Measurements from ENCODE around the gene NANS.
"Not testable (repeated sequence)": the region's sequence is repeated elsewhere in the genome, so short reads cannot be mapped to it uniquely, and the experiment has no call there.

Gene NANS

DNA sequence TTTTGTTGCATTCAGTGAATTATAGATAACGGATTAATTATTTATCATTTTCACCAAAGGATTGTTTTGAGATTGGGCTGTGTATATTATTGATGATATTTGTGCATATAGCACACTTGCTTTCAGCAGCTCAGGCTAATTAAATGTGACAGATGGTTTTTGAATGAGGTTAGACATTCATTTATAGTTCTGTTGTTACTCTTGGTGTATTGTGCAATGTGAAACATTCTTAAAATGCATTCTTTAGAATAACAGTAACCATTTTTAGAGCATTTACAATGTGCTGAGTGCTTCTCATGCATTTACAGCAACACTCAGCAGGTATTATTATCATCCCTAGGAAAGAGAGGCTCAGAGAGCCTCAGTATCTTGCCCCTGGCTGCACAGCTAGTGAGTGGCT, 23.8 kb downstream of the NANS start:
- DNase-seq: no peak

DNA sequence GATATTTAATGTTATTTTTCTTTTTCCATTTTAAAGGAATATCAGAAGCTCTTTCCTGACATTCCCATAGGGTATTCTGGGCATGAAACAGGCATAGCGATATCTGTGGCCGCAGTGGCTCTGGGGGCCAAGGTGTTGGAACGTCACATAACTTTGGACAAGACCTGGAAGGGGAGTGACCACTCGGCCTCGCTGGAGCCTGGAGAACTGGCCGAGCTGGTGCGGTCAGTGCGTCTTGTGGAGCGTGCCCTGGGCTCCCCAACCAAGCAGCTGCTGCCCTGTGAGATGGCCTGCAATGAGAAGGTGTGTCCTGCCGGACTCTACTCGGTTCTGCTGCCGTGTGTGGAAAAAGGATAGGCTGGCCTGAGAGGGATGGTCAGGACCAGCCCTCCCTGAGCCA, 24.2 kb downstream of the NANS start:
- DNase-seq: no peak

DNA sequence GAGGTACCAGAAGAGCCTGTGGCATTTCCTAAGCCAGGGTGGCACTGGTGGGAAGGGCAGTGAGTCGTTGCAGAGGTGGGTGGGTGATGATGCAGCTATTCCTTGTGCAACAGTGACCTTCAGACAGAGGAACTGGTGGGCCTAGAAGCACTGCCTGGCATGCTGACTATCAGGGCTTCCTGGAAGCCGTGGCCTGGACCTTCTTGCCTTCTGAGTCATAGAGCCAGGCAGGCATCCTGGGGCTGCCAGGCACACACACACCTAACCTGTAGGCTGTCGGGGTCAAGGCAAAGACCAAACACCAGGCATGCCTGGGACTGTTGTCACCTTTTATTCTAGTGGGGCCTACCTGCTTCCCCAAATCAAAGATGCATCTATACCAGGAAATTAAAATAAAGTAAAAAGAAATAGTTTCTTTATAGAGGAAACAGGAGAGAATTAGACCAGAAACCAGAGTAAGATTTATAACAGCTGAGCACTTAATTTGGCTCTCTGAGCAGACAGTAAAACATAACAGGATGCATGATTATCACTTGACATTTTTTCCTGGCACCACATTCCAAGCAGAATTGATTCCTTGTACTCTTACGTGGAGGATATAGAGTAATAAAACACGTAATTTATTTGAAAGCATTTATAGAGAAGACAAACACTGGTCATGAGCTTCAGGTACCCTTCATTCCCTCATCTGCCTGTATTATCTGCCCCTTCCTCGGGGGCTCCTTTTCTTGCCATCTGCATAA, 25.1 kb downstream of the NANS start:
- no peak for DNase-seq

DNA sequence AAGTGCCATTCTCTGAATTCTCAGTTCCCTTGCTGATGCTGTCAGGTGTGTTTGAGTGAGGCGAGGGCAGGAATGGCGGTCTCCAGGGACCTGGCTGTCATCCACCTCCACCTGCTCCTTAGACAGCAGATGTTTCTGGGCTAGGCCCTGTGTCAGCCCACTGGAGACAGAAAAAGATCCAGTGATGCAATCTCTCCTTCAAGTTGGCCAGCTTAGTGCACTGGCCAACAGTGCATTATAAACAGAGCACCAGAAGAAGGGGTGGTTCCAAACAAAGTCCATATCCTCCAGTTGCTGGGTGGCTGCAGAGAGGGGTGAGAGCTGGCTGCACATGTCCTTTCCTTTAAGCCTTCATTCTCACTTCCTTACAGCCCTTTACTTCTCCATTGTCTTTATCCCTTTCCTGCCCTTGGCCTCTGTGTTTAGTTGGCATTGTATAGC, 26.5 kb downstream of the NANS start:
- DNase-seq: no peak

DNA sequence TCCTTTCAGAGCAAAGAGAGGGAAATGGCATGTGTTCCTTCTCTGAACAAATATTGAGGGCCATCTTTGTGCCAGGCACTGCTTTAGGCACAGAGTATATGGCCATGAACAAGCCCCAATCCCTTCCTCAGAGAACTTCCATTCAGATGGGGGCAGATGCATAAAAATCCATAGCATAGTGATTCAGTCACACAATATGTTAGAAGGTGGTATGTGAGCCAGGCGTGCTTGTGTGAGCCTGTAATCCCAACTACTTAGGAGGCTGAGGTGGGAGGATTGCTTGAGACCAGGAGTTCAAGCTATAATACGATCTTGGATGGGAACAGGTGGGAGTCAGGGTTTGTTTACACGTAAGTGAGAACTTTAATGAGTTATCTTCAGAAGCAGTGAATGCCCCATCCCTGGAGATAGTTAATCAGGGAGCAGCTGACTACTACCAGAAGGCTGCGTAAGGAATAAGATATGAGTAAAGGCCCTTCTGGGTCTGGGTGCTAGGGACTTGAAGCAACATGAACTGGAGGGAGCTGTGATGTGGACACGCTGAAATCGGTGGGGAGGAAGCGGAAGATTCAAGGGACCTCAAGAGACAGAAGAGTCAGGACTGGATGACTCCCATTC, 27.1 kb downstream of the NANS start:
- DNase-seq: no peak

DNA sequence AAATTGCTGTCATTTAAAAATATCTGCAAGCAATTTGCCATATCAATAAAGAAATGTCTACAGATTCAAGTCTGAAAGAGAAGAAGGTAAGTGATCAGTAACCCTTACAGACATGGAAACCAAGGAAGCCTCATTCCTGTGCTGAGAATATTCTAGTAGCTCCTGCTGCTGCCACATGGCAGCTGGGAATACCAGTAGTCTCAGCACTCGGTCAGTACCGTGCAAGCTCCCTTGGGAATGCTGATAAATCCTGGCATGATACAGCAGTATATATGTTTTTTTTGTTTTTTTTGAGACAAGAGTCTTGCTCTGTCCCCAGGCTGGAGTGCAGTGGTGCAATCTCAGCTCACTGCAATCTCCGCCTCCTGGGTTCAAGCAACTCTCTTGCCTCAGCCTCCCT, 27.9 kb downstream of the NANS start:
- DNase-seq: no peak

DNA sequence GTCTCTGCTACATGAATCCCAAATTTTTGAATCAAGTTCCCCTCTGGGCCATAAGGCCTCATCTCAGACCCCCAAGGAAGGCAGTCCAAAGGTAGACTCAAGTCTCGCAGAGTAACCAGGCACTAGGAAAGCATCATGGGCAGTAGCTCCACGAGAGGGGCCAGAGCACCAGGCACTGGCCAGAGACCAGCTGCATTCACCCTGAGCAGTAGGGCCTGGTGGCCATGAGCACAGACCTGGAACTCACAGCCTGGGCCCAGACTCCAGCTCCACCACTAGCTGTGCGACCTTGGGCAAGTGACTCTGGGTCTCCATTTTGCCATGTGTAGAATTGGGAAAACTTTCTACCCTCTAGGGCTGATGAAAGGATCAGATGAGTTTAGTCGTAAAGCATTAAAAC, 28.5 kb downstream of the NANS start:
- DNase-seq: no peak

DNA sequence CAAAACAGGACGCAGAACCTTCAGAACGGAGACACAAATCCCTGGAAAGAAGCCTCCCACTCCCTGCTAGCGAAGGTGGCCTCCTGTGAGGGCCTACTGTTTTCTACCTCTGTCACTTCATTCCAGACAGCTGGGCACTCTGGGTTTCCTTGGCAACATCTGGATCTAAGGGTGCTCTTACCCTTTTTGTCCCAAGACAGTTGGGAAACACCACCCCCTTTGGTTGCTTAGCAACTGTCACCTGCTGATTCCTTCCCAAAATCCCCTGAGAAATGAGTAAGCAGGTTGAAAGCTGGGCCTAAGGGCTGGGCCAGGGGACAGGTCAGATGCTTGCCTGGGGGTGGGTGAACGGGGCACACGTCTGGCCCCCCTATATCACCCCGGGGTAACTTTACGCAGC, 29.4 kb downstream of the NANS start:
- DNase-seq: no peak

DNA sequence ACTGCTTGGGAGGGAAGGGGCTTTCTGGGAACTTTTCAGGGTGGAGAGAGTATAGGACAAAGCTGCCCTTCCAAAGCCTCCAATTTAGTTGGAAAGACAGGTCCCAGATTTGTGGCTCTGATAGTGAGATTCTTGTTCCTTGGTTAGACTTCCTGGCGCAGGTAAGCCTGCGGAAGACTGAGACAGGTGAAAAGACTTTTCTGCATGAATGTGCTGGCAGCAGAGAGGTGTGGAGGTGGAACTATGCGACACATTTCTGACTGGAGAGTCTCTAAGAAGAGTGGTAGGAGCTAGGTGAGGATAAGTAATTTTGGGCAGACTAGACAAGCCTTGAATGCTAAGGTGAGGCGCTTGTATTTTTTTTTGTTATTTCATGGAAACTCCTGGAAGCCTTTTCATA, 29.9 kb downstream of the NANS start:
- no peak for DNase-seq

DNA sequence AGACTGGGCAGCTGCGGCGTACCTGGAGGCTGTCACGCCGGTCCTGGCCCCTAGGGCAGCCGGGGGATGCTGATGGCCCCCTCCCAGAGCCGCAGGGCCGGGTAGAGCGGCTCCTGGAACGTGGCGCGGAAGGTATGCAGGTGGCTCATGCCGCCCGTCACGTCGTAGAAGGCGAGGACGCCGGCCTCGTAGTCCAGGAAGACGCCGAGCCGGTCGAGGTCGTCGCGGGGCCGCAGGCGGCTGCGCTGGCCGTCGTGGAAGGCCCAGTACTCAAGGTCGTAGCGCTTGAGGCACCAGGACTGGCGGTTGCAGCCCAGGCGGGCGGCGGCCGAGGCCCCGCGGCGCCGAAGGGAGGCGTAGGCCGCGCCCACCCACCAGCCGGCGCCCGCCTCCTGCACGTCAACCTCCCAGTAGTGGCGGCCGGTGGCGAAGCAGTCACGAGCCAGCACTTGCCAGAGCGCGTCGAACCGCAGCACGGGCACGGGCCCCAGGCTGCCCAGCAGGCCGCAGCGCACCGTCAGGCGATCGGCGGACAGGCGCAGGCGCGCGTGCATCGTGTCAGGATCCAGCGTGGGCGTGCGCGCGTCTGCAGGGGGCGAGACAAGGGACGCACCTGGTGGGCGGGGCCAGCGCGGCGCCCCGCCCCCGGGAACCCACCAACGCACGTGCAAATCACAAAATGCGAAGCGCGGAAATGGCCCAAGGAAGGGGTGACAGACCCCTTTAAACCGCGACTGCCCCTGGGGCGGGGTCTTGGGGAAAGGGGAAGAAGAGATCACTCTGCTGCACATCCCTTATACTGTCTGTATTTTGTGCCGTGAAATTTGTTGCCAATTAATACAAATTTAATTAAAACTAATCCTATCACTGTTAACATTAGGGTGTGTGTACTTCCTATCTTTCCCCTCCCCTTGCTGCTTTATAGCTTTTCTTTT, 31.2 kb downstream of the NANS start:
- no peak for DNase-seq

DNA sequence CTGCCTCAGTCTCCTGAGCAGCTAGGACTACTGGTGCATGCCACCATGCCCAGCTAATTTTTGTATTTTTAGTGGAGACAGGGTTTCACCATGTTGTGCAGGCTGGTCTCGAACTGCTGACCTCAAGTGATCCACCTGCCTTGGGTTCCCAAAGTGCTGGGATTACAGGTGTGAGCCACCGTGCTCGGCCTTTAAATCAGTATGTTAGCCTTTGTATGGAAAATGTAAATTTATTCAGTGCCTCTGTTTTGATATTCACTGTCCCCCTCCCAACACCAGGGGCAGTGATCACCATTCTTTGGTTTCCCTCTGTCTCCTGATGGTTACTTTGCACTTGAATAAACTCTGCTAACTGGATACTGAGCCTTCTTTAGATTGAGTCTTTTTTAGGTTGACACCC, 34.1 kb downstream of the NANS start:
- not testable (repeated sequence) for DNase-seq

DNA sequence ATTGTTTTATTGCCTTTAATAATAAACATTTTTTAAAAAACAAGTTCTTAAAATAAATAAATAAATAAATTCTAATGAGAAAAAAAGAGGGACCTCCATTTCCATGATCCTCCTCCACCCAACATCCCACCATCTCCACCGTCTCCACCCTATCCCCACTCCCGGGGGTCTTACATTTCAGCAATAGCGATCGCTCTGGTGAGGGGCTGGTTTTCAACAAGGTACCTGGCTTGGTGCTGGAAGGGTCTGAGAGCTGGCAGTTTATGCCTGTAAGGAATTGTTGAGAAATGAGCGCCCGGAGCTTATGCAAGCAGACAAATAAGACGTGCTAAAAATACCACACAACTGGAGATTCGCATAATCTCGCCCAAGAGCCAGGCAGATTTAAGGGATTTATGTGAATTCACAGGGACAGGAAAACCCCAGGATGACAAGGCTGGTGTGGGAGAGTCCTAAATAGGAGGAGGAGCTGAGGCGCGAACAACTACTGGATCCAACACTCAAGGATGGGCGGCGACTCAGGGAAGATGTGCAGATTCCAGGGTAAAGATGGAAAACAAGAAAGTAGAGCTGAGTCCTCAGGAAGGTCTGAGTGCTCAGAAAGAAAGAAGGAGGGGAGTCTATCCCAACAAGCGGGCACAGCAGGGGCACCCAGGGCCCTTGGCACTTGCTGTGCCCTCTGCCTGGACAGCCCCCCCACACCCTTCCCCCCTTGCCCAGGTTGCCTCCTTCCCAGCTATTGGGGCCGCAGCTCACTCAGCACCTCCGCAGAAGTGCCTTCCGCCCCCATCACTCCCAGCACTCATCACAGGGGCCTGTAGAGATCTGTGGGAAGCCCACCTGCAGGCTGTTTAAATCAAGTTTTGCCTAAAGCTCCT, 35.4 kb downstream of the NANS start:
- DNase-seq: no peak

DNA sequence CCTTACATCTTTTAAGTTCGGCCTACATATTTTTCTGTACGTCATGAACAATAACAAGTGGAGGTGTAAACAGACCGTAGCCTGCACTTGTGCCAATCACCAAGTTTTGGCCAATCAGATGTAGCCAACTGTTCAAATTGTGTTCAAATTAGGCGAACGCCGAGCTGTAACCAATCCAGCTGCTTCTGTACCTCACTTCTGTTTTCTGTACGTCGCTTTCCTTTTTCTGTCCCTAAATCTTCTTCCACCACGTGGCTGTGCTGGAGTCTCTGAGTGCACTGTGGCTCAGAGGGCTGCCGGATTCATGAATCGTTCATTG, 36.0 kb downstream of the NANS start:
- DNase-seq: no peak

DNA sequence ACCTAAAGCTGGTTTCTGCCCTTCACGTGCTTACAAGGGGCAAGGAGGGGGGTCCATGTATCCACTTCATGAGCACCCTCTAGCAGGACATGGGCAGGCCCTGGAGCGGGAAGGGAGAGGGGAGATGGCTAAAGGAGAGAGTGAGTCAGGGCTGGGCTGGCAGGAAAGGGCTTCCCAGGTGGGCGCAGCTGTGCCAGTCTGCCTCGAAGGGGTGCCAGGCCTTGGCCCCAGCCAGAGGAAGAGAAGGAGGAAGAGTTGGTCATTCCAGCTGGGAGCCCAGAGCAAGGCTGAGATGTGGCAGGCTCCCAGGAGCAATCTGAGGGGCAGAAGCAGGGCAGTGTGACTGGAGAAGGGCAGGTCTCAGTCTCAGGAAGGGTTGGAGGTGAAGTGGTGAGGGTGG, 37.8 kb downstream of the NANS start:
- no peak for DNase-seq

DNA sequence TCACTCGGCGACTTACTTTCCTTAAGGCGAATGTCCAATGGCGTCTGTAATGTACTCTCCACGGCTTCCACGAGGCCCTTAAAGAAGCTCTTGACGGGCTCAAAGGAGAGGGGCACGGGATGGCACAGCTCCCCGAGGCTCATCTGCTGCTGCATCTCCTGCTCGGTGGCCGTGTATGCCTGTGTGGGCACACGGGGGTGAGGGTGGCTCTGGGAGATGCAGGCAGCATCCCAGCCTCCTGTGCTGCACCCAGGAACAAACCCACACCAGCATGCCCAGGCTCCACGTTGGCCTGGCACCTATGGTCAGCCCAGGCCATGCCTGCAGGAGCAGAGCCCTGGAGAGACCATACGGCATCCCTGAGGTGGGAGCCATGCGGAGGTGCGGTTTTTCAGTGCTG, 38.3 kb downstream of the NANS start:
- no peak for DNase-seq

DNA sequence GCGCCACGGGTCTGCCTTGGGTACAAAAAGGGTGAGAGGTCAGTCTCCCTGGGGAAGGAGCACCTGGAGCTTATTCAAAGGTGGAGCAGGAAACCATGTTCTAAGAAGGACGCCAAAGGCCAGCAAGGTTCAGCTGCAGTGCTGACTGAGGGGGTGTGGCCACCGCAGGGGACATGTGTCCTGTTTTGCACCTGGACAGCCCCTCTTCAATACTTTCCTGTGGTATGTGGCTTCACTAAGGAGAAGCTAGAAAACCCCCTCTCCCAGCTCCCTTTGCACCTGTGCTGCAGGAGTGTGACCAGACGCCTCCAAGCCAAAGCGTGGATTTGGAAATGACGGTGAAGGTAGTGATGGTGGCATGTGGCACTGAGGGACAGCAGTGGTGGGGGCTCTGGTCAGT, 38.9 kb downstream of the NANS start:
- DNase-seq: no peak

DNA sequence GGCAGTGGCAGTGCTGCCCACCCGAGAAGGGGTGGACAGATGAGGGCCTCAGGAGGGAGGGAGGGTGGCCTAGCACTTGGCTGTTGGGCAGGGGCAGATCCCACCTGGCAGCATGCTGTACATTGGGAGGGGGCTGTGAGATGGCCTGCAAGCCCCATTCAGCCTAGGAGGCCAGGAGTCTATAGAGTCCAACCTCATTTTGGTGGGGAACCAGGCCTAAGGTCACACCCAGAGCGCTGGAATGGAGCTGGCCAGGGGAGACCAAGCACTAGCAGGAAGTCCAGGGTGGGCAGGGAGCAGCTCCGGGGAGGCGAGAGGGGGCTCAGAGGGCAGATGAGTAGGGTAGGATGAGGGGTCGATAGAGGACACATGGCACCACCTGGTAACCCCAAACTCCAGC, 39.6 kb downstream of the NANS start:
- DNase-seq: no peak

DNA sequence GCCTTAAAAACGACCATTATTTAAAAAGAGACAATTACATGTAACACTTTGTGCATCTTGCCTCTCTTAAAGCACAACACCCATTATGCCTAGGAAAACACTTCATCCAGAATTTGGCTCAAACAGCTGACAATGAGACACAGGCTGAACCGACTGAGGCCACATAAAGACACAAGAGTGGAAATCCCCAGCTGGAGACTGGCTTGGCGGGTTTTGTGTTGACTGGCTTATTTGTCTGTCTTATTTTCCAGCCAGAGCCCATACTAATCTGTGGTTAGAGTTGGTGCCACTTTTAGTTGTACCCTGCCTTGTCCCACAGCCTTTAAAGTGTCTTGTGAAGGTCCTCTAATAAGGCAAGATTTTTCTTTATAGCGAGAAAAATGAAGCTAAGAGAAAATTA, 41.3 kb downstream of the NANS start:
- no peak for DNase-seq

DNA sequence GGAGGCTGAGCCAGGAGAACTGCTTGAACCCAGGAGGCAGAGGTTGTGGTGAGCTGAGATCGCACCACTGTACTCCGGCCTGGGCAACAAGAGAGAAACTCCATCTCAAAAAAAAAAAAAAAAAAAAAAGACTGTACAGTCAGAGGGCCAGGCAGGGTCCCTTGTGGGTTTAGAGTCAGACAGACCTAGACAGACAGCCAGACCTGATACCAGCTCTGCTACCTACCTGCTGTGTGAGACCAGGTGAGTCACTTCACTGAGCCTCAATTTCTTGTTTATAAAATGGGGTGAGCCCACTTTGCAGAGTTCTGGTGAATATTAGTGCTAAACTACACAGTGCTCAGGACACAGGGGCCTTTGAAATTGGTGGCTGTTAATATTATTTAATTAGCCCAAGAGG, 42.8 kb downstream of the NANS start:
- DNase-seq: no peak

DNA sequence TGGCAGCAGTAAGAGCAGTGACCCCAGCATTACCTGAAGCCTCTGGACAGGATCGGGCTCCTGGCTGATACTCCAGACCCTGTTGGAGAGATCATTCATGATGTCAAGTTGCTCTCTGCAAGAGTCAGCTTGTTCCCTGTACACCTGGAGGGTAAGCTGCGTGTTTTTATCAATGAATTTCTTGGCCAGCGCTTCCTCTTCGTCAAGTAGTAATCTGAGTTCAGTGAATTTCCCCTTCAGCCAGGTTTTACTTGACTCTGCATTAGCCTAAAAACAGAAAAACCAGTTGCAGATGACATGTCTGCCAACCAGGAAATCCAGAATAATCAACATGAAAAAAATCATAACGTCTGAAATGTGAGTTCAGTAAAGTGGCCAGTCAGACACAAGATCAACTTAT, 43.4 kb downstream of the NANS start:
- no peak for DNase-seq

DNA sequence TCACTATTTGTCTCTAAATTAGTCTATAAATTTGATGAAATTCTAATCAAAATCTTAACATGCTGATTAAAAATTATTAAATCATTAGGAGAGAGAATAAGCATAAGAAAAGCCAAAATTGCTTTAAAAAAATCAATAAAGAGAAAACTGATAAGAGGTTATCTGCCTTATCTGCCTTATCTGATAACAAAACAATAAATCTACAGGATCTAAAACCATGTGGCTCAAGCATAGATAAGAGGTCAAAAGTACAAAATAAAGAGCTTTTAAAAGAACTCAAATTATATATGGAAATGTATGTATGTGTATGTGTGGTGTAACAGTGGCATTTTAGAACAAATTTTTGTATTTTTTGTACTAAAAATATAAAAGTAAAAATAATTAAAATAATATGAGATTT, 43.9 kb downstream of the NANS start:
- DNase-seq: no peak

DNA sequence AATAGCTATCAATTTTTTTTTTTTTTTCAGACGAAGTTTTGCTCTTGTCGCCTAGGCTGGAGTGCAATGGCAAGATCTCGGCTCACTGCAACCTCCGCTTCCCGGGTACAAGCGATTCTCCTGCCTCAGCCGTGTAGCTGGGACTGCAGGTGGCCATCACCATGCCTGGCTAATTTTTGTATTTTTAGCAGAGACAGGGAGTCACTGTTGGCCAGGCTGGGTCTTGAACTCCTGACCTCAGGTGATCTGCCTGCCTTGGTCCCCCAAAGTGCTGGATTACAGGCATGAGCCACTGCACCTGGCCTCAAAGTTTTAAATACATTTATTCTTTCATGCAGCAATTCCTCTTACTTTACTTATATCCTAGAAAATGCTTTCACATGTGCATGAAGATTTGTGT, 44.9 kb downstream of the NANS start:
- no peak for DNase-seq

DNA sequence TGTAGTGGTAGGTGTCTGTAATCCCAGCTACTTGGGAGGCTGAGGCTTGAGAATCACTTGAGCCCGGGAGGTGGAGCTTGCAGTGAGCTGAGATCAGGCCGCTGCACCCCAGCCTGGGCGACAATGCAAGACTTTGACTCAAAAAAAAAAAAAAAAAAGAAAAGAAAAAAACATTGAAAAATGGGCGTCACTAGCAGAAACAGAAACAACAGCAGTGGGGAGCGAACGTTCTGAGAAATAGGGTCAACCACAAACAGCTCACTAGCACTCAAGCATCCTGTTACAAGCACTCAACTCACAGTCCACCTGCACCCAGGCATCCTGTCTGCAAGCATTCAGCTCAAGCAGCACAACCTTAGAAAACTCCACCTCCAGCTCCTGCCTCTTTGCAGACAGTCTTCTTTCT, 45.3 kb downstream of the NANS start:
- DNase-seq: no peak

All from NCI-H446 (cell line).